Glomerular visceral epithelial cell (primary cell): ENCODE measurements around the gene C2CD4C.
"Not testable (repeated sequence)": the region's sequence is repeated elsewhere in the genome, so short reads cannot be mapped to it uniquely, and the experiment has no call there.

Experiments used
- DNase-seq: peaks from one replicate; pipeline ENCODE4 v3.0.0-alpha.2; 2016; ENCODE audit errors: extremely low spot score

Gene C2CD4C

GRCh38 chr19:438416-438958 lies 29.5 kb upstream of the C2CD4C start:
- DNase-seq, result no peak

DNA sequence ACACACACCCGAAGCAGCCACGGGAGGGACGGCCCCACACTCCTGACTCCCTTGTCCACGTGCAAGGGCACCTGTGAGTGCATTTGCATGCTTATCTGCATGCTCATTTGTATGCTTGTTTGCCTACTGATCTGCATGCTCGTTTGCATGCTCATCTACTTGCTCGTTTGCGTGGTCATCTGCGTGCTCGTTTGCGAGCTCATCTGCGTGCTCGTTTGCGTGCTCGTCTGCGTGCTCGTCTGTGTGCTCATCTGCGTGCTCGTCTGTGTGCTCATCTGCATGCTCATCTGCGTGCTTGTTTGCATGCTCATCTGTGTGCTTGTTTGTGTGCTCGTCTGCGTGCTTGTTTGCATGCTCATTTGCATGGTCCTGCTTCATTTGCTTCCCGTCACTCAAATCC lies 28.1 kb upstream of the C2CD4C start:
- no peak for DNase-seq

- no peak for DNase-seq
These were observed 27.5 kb upstream of the C2CD4C start for GRCh38 chr19:436413-436950.

DNA sequence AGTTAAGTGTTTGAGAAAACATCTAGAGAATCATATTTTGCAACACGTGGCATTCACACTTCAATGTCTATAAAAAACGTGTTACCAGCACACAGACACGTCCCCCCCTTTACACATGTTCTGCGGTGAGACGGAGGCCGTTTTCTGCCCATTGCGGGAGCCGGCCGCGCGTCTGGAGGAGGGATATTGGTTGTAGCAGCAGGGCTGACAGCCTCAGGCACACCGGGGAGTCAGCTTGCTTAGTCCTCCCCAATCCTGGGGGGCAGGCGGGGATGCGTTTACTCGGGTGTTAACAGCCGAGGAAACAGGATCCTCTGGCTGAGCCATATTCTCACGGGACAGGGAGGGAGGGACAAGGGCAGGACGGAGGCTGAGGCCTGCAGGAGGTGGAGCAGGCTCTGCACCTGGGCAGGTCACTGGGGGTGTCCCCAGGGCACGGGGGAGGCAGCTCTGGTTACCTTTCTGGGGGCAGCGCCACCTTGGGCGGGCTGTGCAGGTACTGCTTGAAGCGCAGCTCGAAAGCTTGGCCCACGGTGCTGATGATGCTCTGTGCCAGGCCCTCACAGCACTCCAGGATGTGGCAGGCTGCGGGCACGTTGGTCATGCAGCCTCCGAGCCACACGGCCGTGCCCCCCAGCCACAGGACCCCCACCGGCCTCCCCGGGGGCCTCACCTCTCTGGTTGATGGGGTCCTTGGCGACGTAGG lies 26.9 kb upstream of the C2CD4C start:
- no peak for DNase-seq

DNA sequence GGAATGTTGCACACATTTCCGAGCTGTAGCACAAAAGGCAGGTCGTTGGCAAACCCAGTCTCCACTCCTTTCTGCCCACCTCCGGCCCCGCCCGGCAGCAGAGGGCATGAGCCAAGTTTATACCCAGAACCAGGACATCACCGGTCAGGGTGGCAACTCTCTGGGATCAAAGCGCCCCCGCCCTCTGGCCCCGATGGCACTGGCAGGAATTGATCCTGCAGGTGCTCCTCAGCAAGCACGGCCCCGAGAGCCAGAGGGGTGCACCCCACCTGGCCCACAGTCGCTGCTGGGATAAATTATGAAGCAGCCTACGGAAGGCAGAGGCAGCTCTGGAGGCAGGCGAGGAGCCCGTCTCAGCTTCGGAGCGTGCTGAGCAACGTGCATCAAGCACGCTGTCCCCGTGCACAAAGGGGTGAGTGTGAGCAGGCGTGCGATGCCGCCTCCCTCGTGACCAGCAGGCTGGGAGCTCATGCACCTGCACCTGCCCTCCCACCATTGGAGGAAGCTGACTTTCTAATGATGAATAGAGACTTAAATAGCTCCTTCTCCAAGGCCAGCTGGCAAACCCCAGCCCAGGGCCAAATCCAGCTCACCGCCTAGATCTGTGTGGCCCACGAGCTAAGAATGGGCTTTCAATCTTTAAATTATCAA lies 26.2 kb upstream of the C2CD4C start:
- no peak for DNase-seq

- DNase-seq, result no peak
These were observed 25.4 kb upstream of the C2CD4C start for GRCh38 chr19:434152-434960.

DNA sequence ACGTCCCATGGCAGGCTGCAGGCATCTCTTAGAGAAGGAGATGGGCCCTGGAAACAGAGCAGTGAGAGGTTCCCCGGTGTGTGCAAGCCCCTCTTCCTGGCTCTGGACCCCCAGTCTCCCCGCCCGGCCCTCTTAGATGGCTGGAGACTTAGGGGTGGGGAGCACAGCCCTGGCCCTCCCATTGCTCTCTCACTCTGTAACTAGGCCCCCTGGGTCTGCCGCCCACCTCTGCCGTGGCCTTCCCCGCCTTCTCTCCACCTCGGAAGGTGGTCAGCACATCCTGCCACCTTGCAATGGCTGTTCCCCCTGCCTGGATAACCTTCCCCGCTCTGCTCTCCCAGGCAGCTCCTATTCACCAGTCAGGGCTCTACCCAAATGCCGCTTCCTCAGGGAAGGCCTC lies 21.8 kb upstream of the C2CD4C start:
- no peak for DNase-seq

GRCh38 chr19:428149-428548 lies 19.2 kb upstream of the C2CD4C start:
- DNase-seq, result no peak

DNA sequence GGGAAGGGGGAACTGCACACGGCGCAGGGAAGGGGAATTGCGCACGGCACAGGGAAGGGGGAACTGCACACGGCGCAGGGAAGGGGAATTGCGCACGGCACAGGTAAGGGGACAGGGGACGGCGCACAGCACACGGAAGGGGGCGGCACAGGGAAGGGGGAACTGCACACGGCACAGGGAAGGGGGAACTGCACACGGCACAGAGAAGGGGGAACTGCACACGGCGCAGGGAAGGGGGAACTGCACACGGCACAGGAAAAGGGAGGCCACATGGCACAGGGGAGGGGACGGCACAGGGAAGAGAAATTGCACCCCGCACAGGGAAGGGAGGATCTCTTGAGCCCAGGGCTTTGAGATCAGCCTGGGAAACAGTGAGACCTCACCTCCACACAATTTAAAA lies 18.7 kb upstream of the C2CD4C start:
- DNase-seq, result not testable (repeated sequence)

DNA sequence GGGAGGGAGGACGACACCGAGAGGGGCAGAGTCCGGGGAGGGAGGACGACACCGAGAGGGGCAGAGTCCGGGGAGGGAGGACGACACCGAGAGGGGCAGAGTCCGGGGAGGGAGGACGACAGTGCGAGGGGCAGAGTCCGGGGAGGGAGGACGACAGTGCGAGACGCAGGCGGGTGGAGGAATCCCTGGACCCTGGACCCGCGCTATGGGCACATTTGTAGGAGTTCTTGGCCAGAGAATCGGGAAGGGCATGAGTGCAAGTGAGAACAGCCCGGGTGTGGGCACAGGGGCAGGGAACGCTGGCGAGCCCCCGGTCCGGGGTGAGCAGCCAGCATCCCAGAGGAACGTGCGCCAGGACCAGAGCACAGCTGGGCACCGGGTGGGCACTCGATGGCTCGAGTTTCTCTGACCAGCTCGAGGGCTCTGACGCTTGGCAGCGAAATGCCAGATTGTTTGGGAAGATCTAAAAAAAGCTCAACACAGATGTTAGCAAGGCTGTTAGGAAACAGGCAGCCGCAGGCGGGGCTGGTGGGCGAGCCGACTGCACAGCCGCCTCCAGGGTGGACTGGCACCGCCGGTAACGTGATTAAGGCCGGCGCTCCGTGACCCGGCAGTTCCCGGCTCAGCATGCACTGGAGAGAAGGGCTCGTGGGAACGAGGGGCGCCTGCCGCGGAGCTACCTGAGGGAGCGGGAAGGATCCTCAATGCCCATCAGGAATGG lies 17.9 kb upstream of the C2CD4C start:
- no peak for DNase-seq

GRCh38 chr19:425056-425455 lies 16.1 kb upstream of the C2CD4C start:
- DNase-seq, result no peak

GRCh38 chr19:424546-424945 lies 15.6 kb upstream of the C2CD4C start:
- DNase-seq, result no peak

- DNase-seq, result no peak
These were observed 14.9 kb upstream of the C2CD4C start for GRCh38 chr19:423691-424466.

GRCh38 chr19:422917-423226 lies 13.9 kb upstream of the C2CD4C start:
- DNase-seq, result not testable (repeated sequence)

- DNase-seq, result no peak
These were observed 13.4 kb upstream of the C2CD4C start for GRCh38 chr19:422213-422916.

DNA sequence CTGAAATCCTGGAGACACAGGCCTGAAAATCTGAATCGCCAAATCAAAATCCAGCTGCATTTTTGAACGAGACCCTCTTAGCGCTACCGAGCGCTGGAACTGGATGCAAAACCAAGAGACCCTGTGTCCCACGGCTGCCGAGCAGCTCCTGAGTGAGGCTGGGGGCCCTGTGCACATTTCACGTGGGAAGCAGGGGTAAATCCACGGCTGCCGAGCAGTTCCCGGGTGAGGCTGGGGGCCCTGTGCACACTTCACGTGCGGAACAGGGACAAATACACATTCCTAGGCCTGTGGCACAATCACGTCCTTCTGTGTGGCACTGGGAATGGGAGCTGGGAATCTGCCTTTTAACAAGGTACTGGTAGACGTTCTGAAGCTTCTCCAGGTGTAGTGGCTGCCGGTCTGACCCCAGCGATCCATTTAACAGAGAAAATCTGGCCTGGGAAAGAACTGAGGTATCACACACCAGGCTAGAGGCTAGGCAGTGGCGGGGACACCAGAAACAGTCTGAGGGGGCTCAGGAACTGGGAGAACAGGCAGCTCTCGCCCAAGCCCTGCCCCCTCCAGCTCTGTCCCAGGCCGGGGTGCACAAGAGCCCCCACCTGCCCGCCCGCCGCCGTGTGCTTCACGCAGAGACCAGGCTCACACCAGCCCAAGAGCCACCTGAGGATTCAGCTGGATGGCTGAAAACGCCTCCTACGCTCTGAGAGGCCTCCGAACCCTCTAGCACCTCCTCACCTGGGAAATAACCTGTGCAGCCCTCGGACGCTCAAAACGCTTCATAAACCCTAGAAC lies 11.0 kb upstream of the C2CD4C start:
- no peak for DNase-seq

DNA sequence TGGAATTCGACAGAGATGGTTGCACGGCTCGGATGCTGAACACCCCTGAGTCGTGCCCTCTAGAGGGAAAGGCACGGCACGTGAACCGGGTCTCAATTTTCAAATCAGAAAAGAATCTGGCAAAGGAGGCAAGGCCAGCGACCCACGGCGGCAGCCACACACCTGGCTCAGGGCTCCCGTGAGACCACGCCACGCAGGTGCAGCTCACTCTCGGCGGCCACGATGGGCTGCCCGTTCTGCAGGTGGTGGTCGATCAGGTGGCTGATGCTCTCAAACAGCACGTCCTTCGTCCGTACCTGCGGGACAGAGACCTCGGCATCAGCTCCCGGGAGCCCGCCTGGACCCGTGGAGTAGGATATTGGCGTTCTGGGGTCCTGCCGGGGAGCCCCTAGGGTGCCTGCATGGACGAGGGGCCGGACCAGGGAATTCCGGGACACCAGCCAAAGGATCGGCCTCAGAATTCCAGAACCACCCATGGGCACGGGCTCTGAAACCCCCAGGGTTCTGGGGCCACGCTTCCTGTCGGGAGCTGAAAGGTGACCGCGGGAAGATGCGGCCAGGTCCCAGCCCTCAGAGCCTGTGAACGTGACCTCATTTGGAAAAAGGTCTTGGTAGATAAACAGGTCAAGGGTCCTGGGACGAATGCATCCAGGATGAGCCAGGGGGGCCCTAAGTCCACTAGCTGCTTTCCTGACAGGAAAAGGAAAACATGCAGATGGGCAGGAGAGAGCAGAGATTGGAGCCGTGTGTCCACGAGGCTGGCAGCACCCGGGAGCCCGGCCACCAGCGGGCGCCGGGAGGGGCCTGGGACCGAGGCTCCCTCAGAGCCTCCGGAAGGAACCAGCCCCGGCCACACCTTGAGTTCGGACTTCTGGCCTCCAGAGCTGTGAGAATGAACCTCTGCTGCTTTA lies 10.1 kb upstream of the C2CD4C start:
- no peak for DNase-seq

DNA sequence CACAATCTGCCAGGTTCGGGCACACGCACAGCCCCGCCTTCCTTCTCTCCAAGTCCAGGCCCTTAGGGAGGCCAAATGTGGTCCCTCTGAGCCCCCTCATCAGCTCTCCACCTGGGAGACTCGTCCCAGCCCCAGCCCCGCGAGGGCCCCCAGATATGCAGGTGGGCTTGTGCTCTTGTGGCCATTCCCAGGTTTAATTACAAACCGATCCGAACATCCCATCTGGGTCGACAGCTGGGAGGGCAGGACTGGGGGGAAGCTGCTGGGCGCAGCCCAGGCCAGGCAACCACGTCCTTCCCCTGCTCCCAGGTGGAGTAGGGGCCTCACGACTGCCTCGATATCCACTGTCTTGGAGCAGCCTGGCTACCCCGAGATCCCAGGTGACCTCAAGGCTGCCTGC lies 7.5 kb upstream of the C2CD4C start:
- DNase-seq, result no peak

GRCh38 chr19:415292-415691 lies 6.3 kb upstream of the C2CD4C start:
- DNase-seq, result no peak
